Keratinocyte (primary cell): ENCODE data around the gene MAST2. TPM values are rescaled to one million over a fixed set of nuclear protein-coding genes. Genes with fewer than 3 reads are reported as not detected.

Source experiments
- DNase-seq: peaks from one replicate; pipeline ENCODE4 v3.0.0-alpha.2; 2011; ENCODE audit warnings: low read depth, missing footprints, low spot score
- FAIRE-seq: peaks from 2 replicates; lab custom pipeline; 2011; peaks lifted over from hg19 to GRCh38; lab: Jason Lieb, UNC
- H2AFZ ChIP-seq: 2 replicates; pipeline ENCODE4 v1.6.0; 2012; ENCODE audit warnings: low read length, control low read depth, inconsistent platforms; ENCODE audit not compliant: control insufficient read depth
- H3K27ac ChIP-seq: 2 replicates; pipeline ENCODE4 v1.5.1; 2011; ENCODE audit warnings: low read length; ENCODE audit not compliant: control insufficient read depth, insufficient read depth
- H3K27me3 ChIP-seq: 3 replicates; pipeline ENCODE4 v1.6.0; 2011; ENCODE audit warnings: low read length; ENCODE audit not compliant: control insufficient read depth, insufficient read depth; ENCODE audit errors: extremely low read depth
- H3K36me3 ChIP-seq, 2 experiments: 2 replicates in 1 of 2; 3 replicates in 1 of 2; pipeline ENCODE4 v1.5.1; 2011; ENCODE audit warnings: low read length in 2 of 2, mild to moderate bottlenecking in 1 of 2; ENCODE audit not compliant: control insufficient read depth in 2 of 2, insufficient read depth in 2 of 2; ENCODE audit errors: extremely low read depth in 1 of 2
- H3K4me1 ChIP-seq: 3 replicates; pipeline ENCODE4 v1.5.1; 2011; ENCODE audit warnings: low read length; ENCODE audit not compliant: control insufficient read depth, insufficient read depth; ENCODE audit errors: extremely low read depth
- H3K4me2 ChIP-seq: 3 replicates; pipeline ENCODE4 v1.6.0; 2011; ENCODE audit warnings: low read depth, low read length; ENCODE audit not compliant: control insufficient read depth, insufficient read depth; ENCODE audit errors: extremely low read depth
- H3K4me3 ChIP-seq, 3 experiments: fragments of 200-600 bp in 1 of 3; sonication (generic) in 1 of 3; 2 replicates in 2 of 3; 3 replicates in 1 of 3; pipeline ENCODE4 v1.5.1; 2011 to 2016; ENCODE audit warnings: low read length in 3 of 3, mild to moderate bottlenecking in 3 of 3, control low read depth in 2 of 3, inconsistent platforms in 1 of 3, low read depth in 1 of 3, mixed read lengths in 1 of 3, mixed run types in 1 of 3, moderate library complexity in 1 of 3; ENCODE audit not compliant: control insufficient read depth in 2 of 3, insufficient read depth in 2 of 3; ENCODE audit errors: extremely low read depth in 1 of 3
- H3K79me2 ChIP-seq: 2 replicates; pipeline ENCODE4 v1.6.0; 2012; ENCODE audit warnings: low read length; ENCODE audit not compliant: control insufficient read depth, insufficient read depth
- H3K9ac ChIP-seq: 3 replicates; pipeline ENCODE4 v1.6.0; 2011; ENCODE audit warnings: low read length; ENCODE audit not compliant: control insufficient read depth, insufficient read depth; ENCODE audit errors: extremely low read depth
- H3K9me1 ChIP-seq: 3 replicates; pipeline ENCODE4 v1.6.0; 2011; ENCODE audit warnings: low read length; ENCODE audit not compliant: control insufficient read depth, insufficient read depth; ENCODE audit errors: extremely low read depth
- H3K9me3 ChIP-seq: 2 replicates; pipeline ENCODE4 v1.5.1; 2012; ENCODE audit warnings: low read depth, low read length; ENCODE audit not compliant: control insufficient read depth
- H4K20me1 ChIP-seq: 3 replicates; pipeline ENCODE4 v1.6.0; 2011; ENCODE audit warnings: low read length; ENCODE audit not compliant: control insufficient read depth, insufficient read depth; ENCODE audit errors: extremely low read depth
- CTCF ChIP-seq, 3 experiments: IDR thresholded peaks in 1 of 3; conservative IDR thresholded peaks in 1 of 3; optimal IDR thresholded peaks in 1 of 3; 2 replicates in 2 of 3; 3 replicates in 1 of 3; pipeline versions ENCODE3 to v1.5.1; 2011; ENCODE audit warnings: low read length in 3 of 3, mild to moderate bottlenecking in 3 of 3, moderate library complexity in 2 of 3, control low read depth in 1 of 3, inconsistent platforms in 1 of 3; ENCODE audit not compliant: insufficient read depth in 2 of 3; ENCODE audit errors: extremely low read depth in 1 of 3
- EZH2 ChIP-seq: IDR thresholded peaks from one replicate; pipeline ENCODE4 v1.6.1; 2012; ENCODE audit warnings: inconsistent platforms, mild to moderate bottlenecking, low read length, moderate library complexity
- dilution Hi-C: fragments of 300-500 bp; cut with MboI; formaldehyde crosslinking; loops from one replicate; pipeline ENCODE4 v1.7.0; 2020; ENCODE audit warnings: low sequenced_read_pairs; ENCODE audit not compliant: extremely low pct_ligation_motif_present
- polyA plus RNA-seq, 5 experiments: library from polyadenylated mRNA; depleted of rRNA in 3 of 5; stranded (reverse) in 3 of 5; stranded (forward) in 1 of 5; unstranded in 1 of 5; fragments of >200 nt; gene quantifications; 1 replicate in 1 of 5; 2 replicates in 3 of 5; 3 replicates in 1 of 5; pipeline versions ENCODE4 v1.2.1 to v1.2.3, GENCODE V29; 2011 to 2012; ENCODE audit warnings: missing spikeins in 2 of 5, low read depth in 1 of 5, low replicate concordance in 1 of 5

MAST2 gene
- polyA plus RNA-seq, 1 donor (not counting 4 experiments of a cell fraction or from before 2014, with no cell fraction given) = 12.2 TPM

GRCh38 chr1:45863218-45863617, 59.8 kb downstream of the MAST2 start:
- no peaks in the 10 kb centered on the region for H4K20me1 ChIP-seq
- H3K27ac ChIP-seq = no peak overlapping the region
- no peaks in the 10 kb centered on the region for H3K36me3 ChIP-seq
- no peaks in the 10 kb centered on the region for H3K4me1 ChIP-seq
- no peak overlapping the region for H3K4me3 ChIP-seq
- DNase-seq (no peak), FAIRE-seq (no peak)
- no peak overlapping the region for H2AFZ ChIP-seq
- H3K27me3 ChIP-seq = no peaks in the 10 kb centered on the region
- dilution Hi-C loops = loop anchor here (25.0 kb wide), 1 partner anchor 176 kb away; the partner anchor contains the start of genes GPBP1L1 and TMEM69
- H3K9me3 ChIP-seq = no peaks in the 10 kb centered on the region
- H3K79me2 ChIP-seq = no peaks in the 10 kb centered on the region
- TF ChIP-seq EZH2 (no peak), CTCF (optimal IDR thresholded peaks at IDR 0.05 in 1 of 3, IDR thresholded peaks at IDR 0.05 in 1 of 3, conservative IDR thresholded peaks at IDR 0.05 in 1 of 3; ENCODE audit: extremely low read depth in 1 of 3, insufficient read depth in 2 of 3, low read length in 3 of 3) (no peak)
- H3K4me2 ChIP-seq = no peak overlapping the region
- H3K9ac ChIP-seq = no peak overlapping the region
- no peaks in the 10 kb centered on the region for H3K9me1 ChIP-seq

DNA sequence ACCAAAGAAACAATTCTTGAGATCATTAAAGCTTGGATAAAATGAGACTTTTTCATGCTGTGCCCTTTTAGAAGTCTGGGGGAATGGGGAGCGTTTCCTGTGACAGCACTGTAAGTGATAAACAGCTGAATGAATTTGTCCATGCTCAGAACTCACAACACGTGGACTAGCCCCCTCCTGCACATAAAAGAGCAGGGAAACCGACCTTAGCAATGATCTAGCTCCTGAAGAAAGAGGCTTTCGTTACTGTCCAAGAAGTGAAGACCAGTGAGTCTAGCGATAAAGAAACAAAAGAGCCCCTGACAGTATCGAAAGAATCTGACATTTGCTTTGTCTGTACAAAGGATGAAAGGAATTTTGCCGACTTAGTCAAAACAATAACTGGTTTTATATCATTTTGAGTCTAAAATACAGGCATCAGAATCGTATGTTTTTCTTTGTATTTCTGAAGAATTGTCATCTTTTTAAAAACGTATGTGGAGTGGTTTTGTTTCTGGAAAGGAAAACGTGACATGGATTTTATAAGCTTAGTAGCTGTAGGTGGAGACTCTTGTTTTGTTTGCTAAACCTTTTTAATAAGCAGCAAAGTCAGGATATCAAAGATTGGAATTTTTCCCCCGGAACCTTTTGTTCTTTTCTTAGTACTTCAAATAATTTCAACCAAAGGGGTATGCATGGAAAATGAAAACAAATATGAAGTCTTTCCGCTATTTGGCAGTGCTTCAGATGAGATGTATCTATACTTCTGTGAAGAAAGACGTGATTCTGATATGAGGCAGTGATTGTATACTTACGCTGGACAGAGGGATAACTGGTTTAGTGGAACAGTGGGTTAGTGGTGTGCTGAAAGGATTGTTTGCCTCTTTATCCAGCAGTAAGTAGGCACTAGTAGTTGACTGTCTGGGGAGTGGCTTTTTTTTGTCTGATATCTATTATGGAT, 61.0 kb downstream of the MAST2 start:
- Histone ChIP-seq H3K27ac (no peak overlapping the region), H2AFZ (no peak overlapping the region), H3K36me3 (no peaks in the 10 kb centered on the region), H3K4me1 (no peaks in the 10 kb centered on the region), H3K79me2 (no peaks in the 10 kb centered on the region), H3K9me1 (no peaks in the 10 kb centered on the region), H3K4me2 (no peak overlapping the region), H4K20me1 (no peaks in the 10 kb centered on the region), H3K9me3 (no peaks in the 10 kb centered on the region), H3K9ac (no peak overlapping the region), H3K27me3 (no peaks in the 10 kb centered on the region), H3K4me3 (no peak overlapping the region)
- DNase-seq (no peak), FAIRE-seq (no peak)
- TF ChIP-seq EZH2 (no peak), CTCF (optimal IDR thresholded peaks at IDR 0.05 in 1 of 3, IDR thresholded peaks at IDR 0.05 in 1 of 3, conservative IDR thresholded peaks at IDR 0.05 in 1 of 3; ENCODE audit: extremely low read depth in 1 of 3, insufficient read depth in 2 of 3, low read length in 3 of 3) (no peak)
- dilution Hi-C loops = loop anchor here (25.0 kb wide), 1 partner anchor 177 kb away; the partner anchor contains the start of genes GPBP1L1 and TMEM69
